Subcutaneous abdominal adipose tissue (tissue), 5 donors: ENCODE results near the gene TUBGCP5.
A peak's percentile ranks its signal among the peaks of the same experiment; 100 is the strongest.
"Not testable (repeated sequence)": the region's sequence is repeated elsewhere in the genome, so short reads cannot be mapped to it uniquely, and the experiment has no call there.

ENCODE experiments used
- H3K27ac ChIP-seq: one replicate; pipeline ENCODE4 v1.7.0; 2013; ENCODE audit warnings: low read depth, mild to moderate bottlenecking, inconsistent platforms, low read length, moderate library complexity
- H3K27me3 ChIP-seq, 5 donors: one replicate each; pipeline ENCODE4 v1.7.0; 2013; ENCODE audit warnings: low read length in 5 of 5, inconsistent platforms in 1 of 5; ENCODE audit not compliant: control insufficient read depth in 5 of 5, insufficient read depth in 4 of 5
- H3K36me3 ChIP-seq, 5 donors: one replicate each; pipeline ENCODE4 v1.7.0; 2013; ENCODE audit warnings: low read length in 5 of 5; ENCODE audit not compliant: control insufficient read depth in 5 of 5, insufficient read depth in 5 of 5
- H3K4me1 ChIP-seq, 5 donors: one replicate each; pipeline ENCODE4 v1.7.0; 2013; ENCODE audit warnings: low read length in 5 of 5, mild to moderate bottlenecking in 3 of 5, moderate library complexity in 1 of 5; ENCODE audit not compliant: control insufficient read depth in 5 of 5, insufficient read depth in 5 of 5
- H3K4me3 ChIP-seq, 5 donors: one replicate each; pipeline ENCODE4 v1.7.0; 2013; ENCODE audit warnings: low read length in 5 of 5, low read depth in 1 of 5
- H3K9ac ChIP-seq, 5 donors: one replicate each; pipeline ENCODE4 v1.7.0; 2013; ENCODE audit warnings: low read length in 5 of 5, mild to moderate bottlenecking in 4 of 5, moderate library complexity in 3 of 5
- H3K9me3 ChIP-seq, 5 donors: one replicate each; pipeline ENCODE4 v1.7.0; 2013; ENCODE audit warnings: low read length in 5 of 5; ENCODE audit not compliant: control insufficient read depth in 5 of 5
- donor health status: healthy.
- donor health status: healthy.
- donor health status: healthy.
- donor health status: healthy.
- donor health status: healthy.

TUBGCP5 gene

DNA sequence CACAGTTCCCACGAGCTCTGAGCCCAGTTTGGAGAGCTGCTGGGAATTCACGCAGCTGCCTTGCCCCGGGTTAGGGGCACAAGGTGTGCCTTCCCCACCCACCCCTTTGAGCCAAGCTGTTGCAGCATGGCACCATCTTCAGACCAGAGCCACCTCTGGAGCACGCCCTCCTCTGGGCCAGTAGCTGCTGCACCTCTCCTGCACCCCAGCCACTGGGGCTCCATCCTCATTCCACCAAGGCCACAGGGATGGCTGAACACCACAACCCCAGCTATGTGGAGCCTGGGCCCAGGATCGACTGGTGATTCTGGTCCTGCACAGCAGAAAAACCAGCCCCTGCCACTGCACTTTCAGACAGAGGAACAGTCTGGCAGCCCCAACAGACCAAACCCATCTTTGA, 25.7 kb downstream of the TUBGCP5 start:
- Histone ChIP-seq H3K4me3 (no peak overlapping the region), H3K27me3 (no peaks in the 10 kb centered on the region), H3K9me3 (no peaks in the 10 kb centered on the region), H3K9ac (no peak overlapping the region), H3K4me1 (no peaks in the 10 kb centered on the region), H3K36me3 (peaks cover 37 to 92% (median 77%) of the 10 kb centered on the region in 5 donors), H3K27ac (no peak overlapping the region)

GRCh38 chr15:23012616-23013015, 26.8 kb downstream of the TUBGCP5 start:
- peaks cover 31 to 92% (median 77%) of the 10 kb centered on the region in 5 donors for H3K36me3 ChIP-seq
- H3K27me3 ChIP-seq, H3K4me1 ChIP-seq, H3K9me3 ChIP-seq, H3K4me3 ChIP-seq, H3K9ac ChIP-seq, H3K27ac ChIP-seq: not testable (repeated sequence)

- Histone ChIP-seq H3K36me3 (peaks cover 35 to 86% (median 71%) of the 10 kb centered on the region in 5 donors), H3K27me3 (no peaks in the 10 kb centered on the region)
Measured at GRCh38 chr15:23003736-23004135, 35.6 kb downstream of the TUBGCP5 start.

GRCh38 chr15:23002920-23003319, 36.4 kb downstream of the TUBGCP5 start:
- H3K9me3 ChIP-seq = no peaks in the 10 kb centered on the region
- peaks cover 31 to 85% (median 64%) of the 10 kb centered on the region in 5 donors for H3K36me3 ChIP-seq
- H3K4me1 ChIP-seq = no peaks in the 10 kb centered on the region
- no peaks in the 10 kb centered on the region for H3K27me3 ChIP-seq
- no peak overlapping the region for H3K4me3 ChIP-seq
- H3K9ac ChIP-seq = no peak overlapping the region
- no peak overlapping the region for H3K27ac ChIP-seq

More at GRCh38 chr15:23003736-23004135, 35.6 kb downstream of the TUBGCP5 start:
- Histone ChIP-seq H3K4me3 (no peak overlapping the region), H3K9ac (no peak overlapping the region), H3K9me3 (no peaks in the 10 kb centered on the region), H3K27ac (no peak overlapping the region), H3K4me1 (no peaks in the 10 kb centered on the region)

DNA sequence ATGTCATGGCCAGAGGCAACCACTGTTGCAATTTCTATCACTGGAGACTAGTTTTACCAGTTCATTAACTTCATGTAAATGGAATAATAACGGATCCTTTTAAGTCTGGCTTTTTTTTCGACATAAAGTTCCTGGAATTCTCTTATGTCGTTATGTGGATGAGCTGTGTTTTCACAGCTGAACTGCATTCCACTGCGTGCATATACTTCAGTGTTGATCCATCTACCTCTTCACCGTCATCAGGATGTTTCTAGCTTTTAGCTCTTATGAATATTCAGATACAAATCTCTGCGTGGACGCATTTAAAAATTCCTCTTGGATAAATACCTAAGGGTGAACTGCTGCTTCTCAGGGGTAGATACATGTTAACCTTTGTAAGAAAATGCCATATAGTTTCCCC, 43.6 kb downstream of the TUBGCP5 start:
- Histone ChIP-seq H3K36me3 (peaks cover 13 to 52% (median 16%) of the 10 kb centered on the region in 5 donors), H3K9ac (no peak overlapping the region), H3K9me3 (no peaks in the 10 kb centered on the region), H3K4me1 (no peaks in the 10 kb centered on the region), H3K27me3 (no peaks in the 10 kb centered on the region), H3K27ac (no peak overlapping the region), H3K4me3 (no peak overlapping the region)

DNA sequence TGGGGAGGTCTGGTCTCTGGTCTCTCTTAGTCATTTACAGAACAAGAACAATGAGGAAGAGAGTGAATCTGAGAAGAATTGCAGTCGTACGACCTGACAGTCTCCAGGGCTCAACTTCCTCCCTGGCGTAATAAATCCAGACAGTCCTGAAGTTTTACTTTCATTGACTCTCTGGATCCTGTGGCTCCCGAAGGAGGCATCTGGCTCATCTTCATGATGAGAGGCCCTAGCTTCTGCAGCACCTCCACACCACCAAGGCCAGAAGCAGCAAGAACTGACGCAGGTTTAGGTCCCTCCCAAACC, 47.4 kb downstream of the TUBGCP5 start:
- H3K9ac ChIP-seq = no peak overlapping the region
- H3K4me3 ChIP-seq = no peak overlapping the region
- peaks cover 3 to 27% (median 7%) of the 10 kb centered on the region in 5 donors for H3K36me3 ChIP-seq
- H3K27ac ChIP-seq = no peak overlapping the region
- no peaks in the 10 kb centered on the region for H3K9me3 ChIP-seq
- no peaks in the 10 kb centered on the region for H3K4me1 ChIP-seq
- no peaks in the 10 kb centered on the region for H3K27me3 ChIP-seq

- H3K4me3 ChIP-seq = no peak overlapping the region
- H3K9ac ChIP-seq = no peak overlapping the region
- no peaks in the 10 kb centered on the region for H3K27me3 ChIP-seq
- H3K9me3 ChIP-seq = no peaks in the 10 kb centered on the region
- H3K4me1 ChIP-seq = no peaks in the 10 kb centered on the region
- H3K27ac ChIP-seq = no peak overlapping the region
- peaks cover 3 to 13% (median 6%) of the 10 kb centered on the region in 5 donors for H3K36me3 ChIP-seq
Measured at GRCh38 chr15:22989576-22990477, 49.5 kb downstream of the TUBGCP5 start.

DNA sequence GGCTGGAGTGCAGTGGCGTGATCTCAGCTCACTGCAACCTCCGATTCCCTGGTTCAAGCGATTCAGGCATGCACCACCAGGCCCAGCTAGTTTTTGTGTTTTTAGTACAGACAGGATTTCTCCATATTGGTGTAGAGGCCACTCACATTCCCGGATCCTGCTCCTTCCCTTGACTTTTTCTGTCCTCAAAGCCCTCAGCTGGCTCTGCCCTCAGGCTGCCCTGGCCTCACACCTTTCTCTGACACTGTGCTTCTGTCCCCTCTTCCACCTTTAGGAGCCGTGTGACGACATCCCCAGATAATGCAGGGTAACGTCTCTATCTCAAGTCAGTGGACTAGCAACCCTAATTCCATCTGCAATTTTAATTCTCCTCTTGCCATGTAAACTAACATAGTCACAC, 50.6 kb downstream of the TUBGCP5 start:
- Histone ChIP-seq H3K36me3 (peaks cover 0 to 3% (median 2%) of the 10 kb centered on the region in 5 donors), H3K4me3 (no peak overlapping the region), H3K9ac (no peak overlapping the region), H3K27ac (no peak overlapping the region), H3K27me3 (no peaks in the 10 kb centered on the region), H3K4me1 (no peaks in the 10 kb centered on the region), H3K9me3 (no peaks in the 10 kb centered on the region)

DNA sequence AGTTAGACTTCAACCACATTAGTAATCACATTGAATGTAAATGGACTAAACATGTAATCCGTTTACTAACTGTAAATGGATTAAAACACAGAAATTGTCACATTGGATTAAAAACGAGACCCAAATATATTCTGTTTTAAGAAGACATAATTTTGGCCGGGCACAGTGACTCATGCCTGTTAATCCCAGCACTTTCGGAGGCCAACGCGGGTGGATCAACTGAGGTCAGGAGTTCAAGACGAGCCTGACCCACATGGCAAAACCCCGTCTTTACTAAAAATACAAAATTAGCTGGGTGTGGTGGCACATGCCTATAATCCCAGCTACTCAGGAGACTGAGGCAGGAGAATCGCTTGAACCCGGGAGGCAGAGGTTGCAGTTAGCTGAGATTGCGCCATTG, 57.4 kb downstream of the TUBGCP5 start:
- not testable (repeated sequence) for H3K4me3 ChIP-seq, H3K36me3 ChIP-seq, H3K9ac ChIP-seq, H3K9me3 ChIP-seq, H3K27ac ChIP-seq, H3K27me3 ChIP-seq
- H3K4me1 ChIP-seq = peaks cover 3 to 20% (median 14%) of the 10 kb centered on the region in 5 donors

DNA sequence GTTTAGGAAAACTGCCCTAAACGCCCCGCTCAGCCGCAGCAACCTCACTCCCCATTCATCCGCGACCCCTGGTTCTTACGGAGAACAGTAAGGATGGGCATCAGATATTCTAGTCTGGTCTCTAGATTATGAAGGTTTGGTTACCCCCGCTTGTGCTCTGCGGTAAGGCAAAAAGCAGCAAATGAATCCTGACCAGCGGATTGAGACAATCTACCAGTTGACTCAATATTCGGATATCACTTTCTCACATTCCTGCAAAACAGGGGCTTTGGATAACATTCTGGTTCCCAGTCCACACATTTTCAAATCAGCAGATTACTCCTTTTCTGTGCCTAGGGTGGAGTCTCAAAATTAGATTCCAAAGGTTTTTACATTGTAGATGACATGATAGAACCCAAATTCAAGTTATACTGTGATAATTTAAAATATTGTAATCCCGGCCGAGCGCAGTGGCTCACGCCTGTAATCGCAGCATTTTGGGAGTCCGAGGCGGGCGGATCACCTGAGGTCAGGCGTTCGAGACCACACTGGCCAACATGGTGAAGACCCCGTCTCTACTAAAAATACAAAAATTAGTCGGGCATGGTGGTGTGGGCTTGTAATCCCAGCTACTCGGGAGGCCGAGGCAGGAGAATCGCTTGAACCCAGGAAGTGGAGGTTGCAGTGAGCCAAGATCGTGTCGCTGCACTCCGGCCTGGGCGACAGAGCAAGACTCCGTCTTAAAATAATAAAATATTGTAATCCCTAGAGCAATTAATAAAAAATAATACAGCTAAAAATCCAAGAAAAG, 58.1 kb downstream of the TUBGCP5 start:
- Histone ChIP-seq H3K27me3 (no peaks in the 10 kb centered on the region), H3K27ac (peak overlapping the region; percentile 96), H3K9me3 (no peaks in the 10 kb centered on the region), H3K36me3 (no peaks in the 10 kb centered on the region), H3K4me3 (peak overlapping the region; percentile 70 to 99 (median 73)), H3K4me1 (peaks cover 3 to 20% (median 14%) of the 10 kb centered on the region in 5 donors), H3K9ac (peak overlapping the region in 4 of 5 donors; percentile 66 to 90 (median 74))
